Transverse colon (tissue), 3 donors: ENCODE data around the gene RBM42.
A peak's percentile ranks its signal among the peaks of the same experiment; 100 is the strongest.

ENCODE experiments used
- CTCF ChIP-seq, 5 experiments: fragments of 200-600 bp in 3 of 5; fragments of 450-650 bp in 2 of 5; sonication (generic) in 3 of 5; IDR thresholded peaks; 1 replicate in 2 of 5; 2 replicates in 3 of 5; pipeline ENCODE4 v1.5.1; 2016 to 2017; ENCODE audit warnings: antibody characterized with exemption in 5 of 5, inconsistent platforms in 3 of 5, mild to moderate bottlenecking in 2 of 5, moderate library complexity in 1 of 5
- EP300 ChIP-seq: sonication (generic); formaldehyde crosslinking; IDR thresholded peaks from one replicate; pipeline ENCODE4 v1.6.1; 2017; ENCODE audit warnings: antibody characterized with exemption, low read depth

- TF ChIP-seq CTCF (IDR thresholded peaks at IDR 0.05) (peak in 2 of 5 experiments; percentile 42 to 44), EP300 (no peak)
These were observed 16.1 kb upstream of the RBM42 start, which contains the start of gene HAUS5 for GRCh38 chr19:35612559-35613321.
